ENCODE measurements around the gene HELZ2.

DNA sequence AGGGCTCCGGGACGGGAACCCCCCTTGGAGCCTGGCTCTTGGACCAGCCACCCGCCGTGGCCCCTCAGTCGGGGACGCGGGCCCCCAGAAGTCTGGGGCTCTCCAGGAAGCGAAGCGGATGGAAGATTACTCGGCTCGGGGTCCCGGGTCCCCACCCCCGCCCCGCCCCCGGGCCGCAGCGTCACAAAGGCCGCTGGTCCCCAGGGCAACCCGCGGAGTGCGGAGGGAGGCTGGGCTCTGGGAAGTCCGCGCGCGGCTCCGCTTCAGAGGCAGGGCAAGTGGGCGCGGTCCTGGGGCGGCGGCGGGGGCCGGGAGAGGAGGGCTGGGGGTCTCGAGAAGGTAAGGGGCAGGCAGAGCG lies 20.1 kb downstream of the HELZ2 start, which contains the start of gene FNDC11:
- TF ChIP-seq, protein P1, sequence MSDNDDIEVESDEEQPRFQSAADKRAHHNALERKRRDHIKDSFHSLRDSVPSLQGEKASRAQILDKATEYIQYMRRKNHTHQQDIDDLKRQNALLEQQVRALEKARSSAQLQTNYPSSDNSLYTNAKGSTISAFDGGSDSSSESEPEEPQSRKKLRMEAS (IDR thresholded peaks at IDR 0.05; ENCODE audit: low read depth, low read length) = no peak
- TF ChIP-seq, protein P2, sequence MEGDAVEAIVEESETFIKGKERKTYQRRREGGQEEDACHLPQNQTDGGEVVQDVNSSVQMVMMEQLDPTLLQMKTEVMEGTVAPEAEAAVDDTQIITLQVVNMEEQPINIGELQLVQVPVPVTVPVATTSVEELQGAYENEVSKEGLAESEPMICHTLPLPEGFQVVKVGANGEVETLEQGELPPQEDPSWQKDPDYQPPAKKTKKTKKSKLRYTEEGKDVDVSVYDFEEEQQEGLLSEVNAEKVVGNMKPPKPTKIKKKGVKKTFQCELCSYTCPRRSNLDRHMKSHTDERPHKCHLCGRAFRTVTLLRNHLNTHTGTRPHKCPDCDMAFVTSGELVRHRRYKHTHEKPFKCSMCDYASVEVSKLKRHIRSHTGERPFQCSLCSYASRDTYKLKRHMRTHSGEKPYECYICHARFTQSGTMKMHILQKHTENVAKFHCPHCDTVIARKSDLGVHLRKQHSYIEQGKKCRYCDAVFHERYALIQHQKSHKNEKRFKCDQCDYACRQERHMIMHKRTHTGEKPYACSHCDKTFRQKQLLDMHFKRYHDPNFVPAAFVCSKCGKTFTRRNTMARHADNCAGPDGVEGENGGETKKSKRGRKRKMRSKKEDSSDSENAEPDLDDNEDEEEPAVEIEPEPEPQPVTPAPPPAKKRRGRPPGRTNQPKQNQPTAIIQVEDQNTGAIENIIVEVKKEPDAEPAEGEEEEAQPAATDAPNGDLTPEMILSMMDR (IDR thresholded peaks at IDR 0.05; ENCODE audit: low read depth, low read length) = no peak
- no peak for TF ChIP-seq MYC (IDR thresholded peaks at IDR 0.05; ENCODE audit: low read depth, low read length)

All from NB4 (cell line).